Panc1 (cell line): ENCODE data around the gene SAP30BP.

Experiments
- CTCF ChIP-seq: fragments of 450-650 bp; IDR thresholded peaks from 2 replicates; pipeline ENCODE4 v1.5.1; 2017; ENCODE audit warnings: mild to moderate bottlenecking
- POLR2AphosphoS5 ChIP-seq: IDR thresholded peaks from 2 replicates; pipeline ENCODE4 v1.6.1; 2012; ENCODE audit warnings: mild to moderate bottlenecking, low read depth, low read length, moderate library complexity
- SIN3A ChIP-seq: IDR thresholded peaks from 2 replicates; pipeline ENCODE4 v1.6.1; 2012; ENCODE audit warnings: low read depth, mild to moderate bottlenecking, low read length, moderate library complexity, borderline replicate concordance; ENCODE audit not compliant: insufficient read depth
- TF ChIP-seq, protein P1 (sequence below), 2 experiments: IDR thresholded peaks; 2 replicates each; pipeline ENCODE4 v1.6.1; 2011 to 2012; ENCODE audit warnings: low read depth in 2 of 2, control low read depth in 1 of 2, low read length in 1 of 2, mild to moderate bottlenecking in 1 of 2, moderate library complexity in 1 of 2; ENCODE audit not compliant: insufficient read depth in 1 of 2

- no peak for TF ChIP-seq CTCF
- TF ChIP-seq, protein P1, sequence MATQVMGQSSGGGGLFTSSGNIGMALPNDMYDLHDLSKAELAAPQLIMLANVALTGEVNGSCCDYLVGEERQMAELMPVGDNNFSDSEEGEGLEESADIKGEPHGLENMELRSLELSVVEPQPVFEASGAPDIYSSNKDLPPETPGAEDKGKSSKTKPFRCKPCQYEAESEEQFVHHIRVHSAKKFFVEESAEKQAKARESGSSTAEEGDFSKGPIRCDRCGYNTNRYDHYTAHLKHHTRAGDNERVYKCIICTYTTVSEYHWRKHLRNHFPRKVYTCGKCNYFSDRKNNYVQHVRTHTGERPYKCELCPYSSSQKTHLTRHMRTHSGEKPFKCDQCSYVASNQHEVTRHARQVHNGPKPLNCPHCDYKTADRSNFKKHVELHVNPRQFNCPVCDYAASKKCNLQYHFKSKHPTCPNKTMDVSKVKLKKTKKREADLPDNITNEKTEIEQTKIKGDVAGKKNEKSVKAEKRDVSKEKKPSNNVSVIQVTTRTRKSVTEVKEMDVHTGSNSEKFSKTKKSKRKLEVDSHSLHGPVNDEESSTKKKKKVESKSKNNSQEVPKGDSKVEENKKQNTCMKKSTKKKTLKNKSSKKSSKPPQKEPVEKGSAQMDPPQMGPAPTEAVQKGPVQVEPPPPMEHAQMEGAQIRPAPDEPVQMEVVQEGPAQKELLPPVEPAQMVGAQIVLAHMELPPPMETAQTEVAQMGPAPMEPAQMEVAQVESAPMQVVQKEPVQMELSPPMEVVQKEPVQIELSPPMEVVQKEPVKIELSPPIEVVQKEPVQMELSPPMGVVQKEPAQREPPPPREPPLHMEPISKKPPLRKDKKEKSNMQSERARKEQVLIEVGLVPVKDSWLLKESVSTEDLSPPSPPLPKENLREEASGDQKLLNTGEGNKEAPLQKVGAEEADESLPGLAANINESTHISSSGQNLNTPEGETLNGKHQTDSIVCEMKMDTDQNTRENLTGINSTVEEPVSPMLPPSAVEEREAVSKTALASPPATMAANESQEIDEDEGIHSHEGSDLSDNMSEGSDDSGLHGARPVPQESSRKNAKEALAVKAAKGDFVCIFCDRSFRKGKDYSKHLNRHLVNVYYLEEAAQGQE (IDR thresholded peaks at IDR 0.05; ENCODE audit: insufficient read depth in 1 of 2, low read depth in 2 of 2, low read length in 1 of 2) = no peak
- TF ChIP-seq POLR2AphosphoS5 = no peak
- TF ChIP-seq SIN3A = no peak
Measured at GRCh38 chr17:75624021-75624420, 43.1 kb upstream of the SAP30BP start.
